Measurements from ENCODE around the gene CD2.
"Not testable (repeated sequence)": the region's sequence is repeated elsewhere in the genome, so short reads cannot be mapped to it uniquely, and the experiment has no call there.

- not testable (repeated sequence) for TF ChIP-seq CTCF, POLR2A (IDR thresholded peaks at IDR 0.05)
Measured at GRCh38 chr1:116758456-116758815, 4.2 kb downstream of the CD2 start.

All from body of pancreas (tissue), 4 donors.